GM10266 (cell line): Measurements from ENCODE around the gene SHB.

ENCODE experiments used
- DNase-seq: peaks from one replicate; pipeline ENCODE4 v3.0.0; 2012; ENCODE audit errors: extremely low spot score
- CTCF ChIP-seq: IDR thresholded peaks from 2 replicates; pipeline ENCODE4 v1.5.1; 2012; ENCODE audit warnings: mild to moderate bottlenecking, low read depth; ENCODE audit not compliant: control insufficient read depth, insufficient read depth; ENCODE audit errors: missing control alignments

The SHB gene

GRCh38 chr9:38096238-38096805 is 27.3 kb upstream of the SHB start:
- TF ChIP-seq CTCF: no peak
- no peak for DNase-seq

- DNase-seq: no peak
- TF ChIP-seq CTCF: no peak
Measured at GRCh38 chr9:38094165-38094564, 25.1 kb upstream of the SHB start.

GRCh38 chr9:38092656-38093055 is 23.6 kb upstream of the SHB start:
- no peak for DNase-seq
- TF ChIP-seq CTCF: no peak

- no peak for DNase-seq
- TF ChIP-seq CTCF: no peak
Measured at GRCh38 chr9:38092200-38092524, 23.1 kb upstream of the SHB start.

GRCh38 chr9:38091310-38092199 is 22.5 kb upstream of the SHB start:
- TF ChIP-seq CTCF: no peak
- no peak for DNase-seq

- TF ChIP-seq CTCF: no peak
- DNase-seq: no peak
Measured at GRCh38 chr9:38090170-38090569, 21.1 kb upstream of the SHB start.

GRCh38 chr9:38089387-38090165 is 20.5 kb upstream of the SHB start:
- no peak for TF ChIP-seq CTCF
- DNase-seq: no peak
